HCT116 (cell line): Measurements from ENCODE around the gene G3BP2. TPM values are rescaled to one million over a fixed set of nuclear protein-coding genes. Genes with fewer than 3 reads are reported as not detected.
"Not testable (repeated sequence)": the region's sequence is repeated elsewhere in the genome, so short reads cannot be mapped to it uniquely, and the experiment has no call there.

Source experiments
- ATAC-seq: fragments of 200-7000 bp; cut with Tn5 transposase; 2 replicates; pipeline ENCODE4 v1.9.1; 2020; ENCODE audit warnings: mild to moderate bottlenecking, moderate library complexity
- BruUV-seq: library from RNA; stranded (reverse); fragments of 400-500 nt; replicated peaks from 2 replicates; lab custom pipeline; 2021; lab: Mats Ljungman, UMichigan
- CTCF ChIA-PET: fragments of 300-600 bp; sonication (Branson Sonifier 250); formaldehyde crosslinking; loops from one replicate; lab custom pipeline; 2021; ENCODE audit warnings: antibody characterized with exemption; lab: Charles Lee
- POLR2A ChIA-PET: fragments of 300-600, 350-600 bp; sonication (Branson Sonifier 250); formaldehyde crosslinking; loops from one replicate; lab custom pipeline; 2021; ENCODE audit warnings: antibody characterized with exemption; lab: Charles Lee
- RAD21 ChIA-PET, 2 experiments: fragments of 300-600 bp; sonication (Branson Sonifier 250); formaldehyde crosslinking; loops; one replicate each; lab custom pipeline; 2023; ENCODE audit warnings: low total read pairs in 2 of 2; ENCODE audit not compliant: uncharacterized antibody in 2 of 2, unreplicated experiment in 2 of 2, low non-redundant PET in 1 of 2; lab: Charles Lee
- DNase-seq: peaks from one replicate; pipeline ENCODE4 v3.0.0-alpha.2; 2010; ENCODE audit warnings: low read depth, low spot score
- H2AFZ ChIP-seq: fragments of 200-600 bp; shearing (Covaris generic), sonication (generic); 2 replicates; pipeline ENCODE4 v1.6.1; 2017; ENCODE audit warnings: low read depth, mixed run types, mixed read lengths, antibody characterized with exemption, low read length; ENCODE audit not compliant: poor library complexity, severe bottlenecking
- H3K27ac ChIP-seq: 2 replicates; pipeline ENCODE4 v1.5.1; 2012; ENCODE audit warnings: low read depth, low read length
- H3K27me3 ChIP-seq: fragments of 200-600 bp; sonication (generic); 2 replicates; pipeline ENCODE4 v1.6.1; 2016; ENCODE audit warnings: mixed run types, low read length, mixed read lengths; ENCODE audit not compliant: insufficient read depth
- H3K36me3 ChIP-seq, 2 experiments: fragments of 200-500 bp in 1 of 2; fragments of 200-600 bp in 1 of 2; sonication (Bioruptor generic) in 1 of 2; sonication (generic) in 1 of 2; 2 replicates each; pipeline versions ENCODE4 v1.5.1 to v1.6.1; 2014 to 2016; ENCODE audit warnings: low read length in 2 of 2, inconsistent platforms in 1 of 2, mixed read lengths in 1 of 2, mixed run types in 1 of 2; ENCODE audit not compliant: insufficient read depth in 2 of 2, control insufficient read depth in 1 of 2
- H3K4me1 ChIP-seq, 2 experiments: fragments of 200-600 bp in 1 of 2; sonication (generic) in 1 of 2; 2 replicates each; pipeline versions ENCODE4 v1.5.1 to v1.6.1; 2012 to 2017; ENCODE audit warnings: low read length in 2 of 2, inconsistent platforms in 1 of 2, mild to moderate bottlenecking in 1 of 2, mixed read lengths in 1 of 2, mixed run types in 1 of 2, moderate library complexity in 1 of 2; ENCODE audit not compliant: insufficient read depth in 2 of 2, control insufficient read depth in 1 of 2
- H3K4me2 ChIP-seq: fragments of 200-600 bp; sonication (generic); 2 replicates; pipeline ENCODE4 v1.6.1; 2017; ENCODE audit warnings: mixed run types, low read length, mixed read lengths
- H3K4me3 ChIP-seq, 2 experiments: fragments of 200-600 bp in 1 of 2; sonication (generic) in 1 of 2; replicated peaks in 1 of 2; 2 replicates each; pipeline ENCODE4 v1.5.1; 2011 to 2016; ENCODE audit warnings: low read length in 2 of 2, control low read depth in 1 of 2, low read depth in 1 of 2, mild to moderate bottlenecking in 1 of 2, mixed read lengths in 1 of 2, mixed run types in 1 of 2
- H3K79me2 ChIP-seq: fragments of 200-600 bp; sonication (generic); 2 replicates; pipeline ENCODE4 v1.6.1; 2017; ENCODE audit warnings: mild to moderate bottlenecking, mixed run types, low read length, moderate library complexity, mixed read lengths; ENCODE audit not compliant: insufficient read depth
- H3K9ac ChIP-seq: fragments of 200-600 bp; sonication (generic); 2 replicates; pipeline ENCODE4 v1.6.1; 2016; ENCODE audit warnings: low read length, mixed read lengths
- H3K9me2 ChIP-seq: fragments of 200-600 bp; sonication (generic), shearing (Covaris generic); 2 replicates; pipeline ENCODE4 v1.6.1; 2017; ENCODE audit warnings: mixed run types, mild to moderate bottlenecking, moderate library complexity; ENCODE audit not compliant: insufficient read depth
- H3K9me3 ChIP-seq, 2 experiments: fragments of 200-500 bp in 1 of 2; fragments of 200-600 bp in 1 of 2; sonication (Bioruptor generic) in 1 of 2; sonication (generic) in 1 of 2; 2 replicates each; pipeline ENCODE4 v1.6.1; 2014 to 2017; ENCODE audit warnings: low read length in 2 of 2, mixed read lengths in 2 of 2, inconsistent platforms in 1 of 2, low read depth in 1 of 2, mild to moderate bottlenecking in 1 of 2, mixed run types in 1 of 2, moderate library complexity in 1 of 2; ENCODE audit not compliant: control insufficient read depth in 1 of 2, insufficient read depth in 1 of 2
- H4K20me1 ChIP-seq: fragments of 200-600 bp; sonication (generic), shearing (Covaris generic); 2 replicates; pipeline ENCODE4 v1.6.1; 2017; ENCODE audit warnings: mixed run types, mild to moderate bottlenecking, moderate library complexity; ENCODE audit not compliant: insufficient read depth
- CEBPB ChIP-seq: IDR thresholded peaks from 2 replicates; pipeline ENCODE4 v1.6.1; 2012; ENCODE audit warnings: low read depth
- POLR2AphosphoS5 ChIP-seq: IDR thresholded peaks from 2 replicates; pipeline ENCODE4 v1.6.1; 2011; ENCODE audit warnings: mild to moderate bottlenecking, low read depth, low read length, moderate library complexity
- SIN3A ChIP-seq: IDR thresholded peaks from 2 replicates; pipeline ENCODE4 v1.6.1; 2012; ENCODE audit warnings: low read depth
- SP1 ChIP-seq: IDR thresholded peaks from 2 replicates; pipeline ENCODE4 v1.6.1; 2012; ENCODE audit warnings: low read depth
- TCF7L2 ChIP-seq: IDR thresholded peaks from 2 replicates; pipeline ENCODE4 v1.7.0; 2011; ENCODE audit warnings: borderline replicate concordance, inconsistent platforms; ENCODE audit not compliant: insufficient read depth, insufficient read length; ENCODE audit errors: extremely low read depth
- intact Hi-C: fragments of 100-400 bp; cut with micrococcal nuclease; formaldehyde crosslinking; loops from 2 replicates; pipeline ENCODE4 v1.10.0; 2022
- total RNA-seq: library from RNA; stranded (reverse); gene quantifications from one replicate; pipeline ENCODE4 v1.2.1, GENCODE V29; 2021; ENCODE audit not compliant: unreplicated experiment

The G3BP2 gene
- total RNA-seq, 1 experiment from 2014 or later, result 153 TPM

DNA sequence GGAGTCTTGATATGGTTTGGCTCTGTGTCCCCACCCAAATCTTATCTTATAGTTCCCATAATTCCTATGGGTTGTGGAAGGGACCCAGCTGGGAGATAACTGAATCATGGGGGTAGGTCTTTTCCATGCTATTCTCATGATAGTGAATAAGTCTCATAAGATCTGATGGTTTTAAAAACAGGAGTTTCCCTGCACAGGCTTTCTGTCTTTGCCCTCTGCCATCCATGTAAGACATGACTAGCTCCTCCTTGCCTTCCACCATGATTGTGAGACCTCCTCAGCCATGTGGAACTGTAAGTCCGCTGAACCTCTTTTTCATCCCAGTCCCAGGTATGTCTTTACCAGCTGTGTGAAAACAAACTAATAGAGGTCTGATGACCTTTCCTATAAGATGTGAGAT lies 13.9 kb upstream of the G3BP2 start:
- H3K27ac ChIP-seq, RAD21 ChIA-PET, H2AFZ ChIP-seq, H3K27me3 ChIP-seq, H3K79me2 ChIP-seq, H3K36me3 ChIP-seq, intact Hi-C loops, BruUV-seq, H3K9me3 ChIP-seq, H3K4me1 ChIP-seq, H4K20me1 ChIP-seq, H3K4me2 ChIP-seq, POLR2A ChIA-PET, ATAC-seq, H3K4me3 ChIP-seq, H3K9ac ChIP-seq, CTCF ChIA-PET, H3K9me2 ChIP-seq, DNase-seq: not testable (repeated sequence)

- no peak overlapping the region for H3K4me2 ChIP-seq
- intact Hi-C loops, result no loop called here
- no peaks in the 10 kb centered on the region for H4K20me1 ChIP-seq
- ATAC-seq (no peak), DNase-seq (no peak)
- H3K79me2 ChIP-seq, result no peaks in the 10 kb centered on the region
- ChIA-PET RAD21 (no interaction called here), CTCF (no interaction called here), POLR2A (no interaction called here)
- no peaks in the 10 kb centered on the region for H3K4me1 ChIP-seq
- TF ChIP-seq SIN3A (no peak), SP1 (no peak), TCF7L2 (no peak), POLR2AphosphoS5 (no peak), CEBPB (no peak)
- no peak overlapping the region for H3K9ac ChIP-seq
- no peaks in the 10 kb centered on the region for H3K36me3 ChIP-seq
- H3K27me3 ChIP-seq, result no peaks in the 10 kb centered on the region
- no peak overlapping the region for H3K27ac ChIP-seq
- BruUV-seq, result no TSS peak
- H2AFZ ChIP-seq, result no peak overlapping the region
- H3K9me2 ChIP-seq, result no peaks in the 10 kb centered on the region
- no peak overlapping the region for H3K4me3 ChIP-seq
- no peaks in the 10 kb centered on the region for H3K9me3 ChIP-seq
Observed at GRCh38 chr4:75686346-75686745, 13.1 kb upstream of the G3BP2 start.
